ENCODE measurements around the gene ALDH5A1. TPM values are rescaled to one million over a fixed set of nuclear protein-coding genes. Genes with fewer than 3 reads are reported as not detected.

ALDH5A1 gene
- total and polyA plus RNA-seq, 2 donors from 2014 or later = 10.4 to 11.0 TPM

GRCh38 chr6:24492475-24492874, 2.3 kb upstream of the ALDH5A1 start:
- no peak for TF ChIP-seq CTCF (IDR thresholded peaks at IDR 0.05; ENCODE audit: borderline replicate concordance, extremely low read depth, insufficient read depth)
- H3K9me3 ChIP-seq (ENCODE audit: control insufficient read depth in 2 of 3, insufficient read depth in 1 of 3, low read length in 3 of 3) = no peaks in the 10 kb centered on the region
- FAIRE-seq = no peak
- H3K4me1 ChIP-seq (ENCODE audit: control insufficient read depth in 2 of 3, insufficient read depth in 2 of 3, low read depth in 1 of 3, low read length in 3 of 3) = peaks cover 0 to 6% (median 5%) of the 10 kb centered on the region in 3 donors
- H3K4me3 ChIP-seq (ENCODE audit: low read length in 3 of 3) = no peak overlapping the region
- H3K36me3 ChIP-seq (ENCODE audit: control insufficient read depth in 2 of 3, insufficient read depth in 3 of 3, low read length in 3 of 3) = no peaks in the 10 kb centered on the region
- intact Hi-C loops (cut with DNase I) = no loop called here
- no peaks in the 10 kb centered on the region for H3K27me3 ChIP-seq (ENCODE audit: control insufficient read depth, insufficient read depth, low read length)
- DNase-seq = peak in 2 of 5 donors; percentile 19 to 21
- H3K27ac ChIP-seq (ENCODE audit: low read depth in 2 of 2, low read length in 2 of 2) = no peak overlapping the region
- no peak overlapping the region for H3K9ac ChIP-seq (ENCODE audit: low read length in 3 of 3)

- H3K9me3 ChIP-seq (ENCODE audit: control insufficient read depth in 2 of 3, insufficient read depth in 1 of 3, low read length in 3 of 3) = no peaks in the 10 kb centered on the region
- intact Hi-C loops (cut with DNase I) = no loop called here
- H3K27ac ChIP-seq (ENCODE audit: low read depth in 2 of 2, low read length in 2 of 2) = no peak overlapping the region
- no peaks in the 10 kb centered on the region for H3K36me3 ChIP-seq (ENCODE audit: control insufficient read depth in 2 of 3, insufficient read depth in 3 of 3, low read length in 3 of 3)
- no peak for FAIRE-seq
- peaks cover 0 to 6% (median 5%) of the 10 kb centered on the region in 3 donors for H3K4me1 ChIP-seq (ENCODE audit: control insufficient read depth in 2 of 3, insufficient read depth in 2 of 3, low read depth in 1 of 3, low read length in 3 of 3)
- peak overlapping the region; percentile 20 to 48 (median 26) for H3K9ac ChIP-seq (ENCODE audit: low read length in 3 of 3)
- peak overlapping the region; percentile 50 to 89 (median 76) for H3K4me3 ChIP-seq (ENCODE audit: low read length in 3 of 3)
- no peak for TF ChIP-seq CTCF (IDR thresholded peaks at IDR 0.05; ENCODE audit: borderline replicate concordance, extremely low read depth, insufficient read depth)
- H3K27me3 ChIP-seq (ENCODE audit: control insufficient read depth, insufficient read depth, low read length) = no peaks in the 10 kb centered on the region
- no peak for DNase-seq
Observed at GRCh38 chr6:24493945-24494820, 586 bp upstream of the ALDH5A1 start.

- Histone ChIP-seq H3K27me3 (ENCODE audit: control insufficient read depth, insufficient read depth, low read length) (no peaks in the 10 kb centered on the region), H3K4me3 (ENCODE audit: low read length in 3 of 3) (no peak overlapping the region), H3K27ac (ENCODE audit: low read depth in 2 of 2, low read length in 2 of 2) (no peak overlapping the region), H3K4me1 (ENCODE audit: control insufficient read depth in 2 of 3, insufficient read depth in 2 of 3, low read depth in 1 of 3, low read length in 3 of 3) (peaks cover 0 to 10% (median 5%) of the 10 kb centered on the region in 3 donors), H3K9me3 (ENCODE audit: control insufficient read depth in 2 of 3, insufficient read depth in 1 of 3, low read length in 3 of 3) (no peaks in the 10 kb centered on the region), H3K9ac (ENCODE audit: low read length in 3 of 3) (no peak overlapping the region), H3K36me3 (ENCODE audit: control insufficient read depth in 2 of 3, insufficient read depth in 3 of 3, low read length in 3 of 3) (no peaks in the 10 kb centered on the region)
- TF ChIP-seq CTCF (IDR thresholded peaks at IDR 0.05; ENCODE audit: borderline replicate concordance, extremely low read depth, insufficient read depth) = no peak
- intact Hi-C loops (cut with DNase I) = no loop called here
- FAIRE-seq (no peak), DNase-seq (no peak)
Observed at GRCh38 chr6:24497254-24497970, 2.6 kb downstream of the ALDH5A1 start.

Measured in kidney (tissue), 14 donors.